ENCODE results near the gene SQSTM1. TPM values are rescaled to one million over a fixed set of nuclear protein-coding genes. Genes with fewer than 3 reads are reported as not detected.
"Not testable (repeated sequence)": the region's sequence is repeated elsewhere in the genome, so short reads cannot be mapped to it uniquely, and the experiment has no call there.

SQSTM1 gene
- total RNA-seq, 1 donor from 2014 or later, result 105 TPM

DNA sequence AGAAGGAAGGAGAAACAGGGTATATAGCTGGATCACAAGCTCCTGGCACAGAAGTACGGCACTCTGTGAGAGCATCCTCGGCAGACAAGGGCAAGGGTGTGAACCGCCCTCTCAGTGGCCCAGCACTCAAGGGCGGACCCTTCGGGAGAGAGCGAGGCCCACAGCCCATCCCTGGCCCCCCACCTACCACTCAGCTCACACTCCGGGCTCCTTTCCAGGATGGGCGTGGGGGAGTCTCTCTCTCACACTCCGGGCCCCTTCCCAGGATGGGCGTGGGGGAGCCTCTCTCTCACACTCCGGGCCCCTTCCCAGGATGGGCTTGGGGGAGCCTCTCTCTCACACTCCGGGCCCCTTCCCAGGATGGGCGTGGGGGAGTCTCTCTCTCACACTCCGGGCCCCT is 50.8 kb downstream of the SQSTM1 start:
- intact Hi-C loops (cut with micrococcal nuclease), result not testable (repeated sequence)

DNA sequence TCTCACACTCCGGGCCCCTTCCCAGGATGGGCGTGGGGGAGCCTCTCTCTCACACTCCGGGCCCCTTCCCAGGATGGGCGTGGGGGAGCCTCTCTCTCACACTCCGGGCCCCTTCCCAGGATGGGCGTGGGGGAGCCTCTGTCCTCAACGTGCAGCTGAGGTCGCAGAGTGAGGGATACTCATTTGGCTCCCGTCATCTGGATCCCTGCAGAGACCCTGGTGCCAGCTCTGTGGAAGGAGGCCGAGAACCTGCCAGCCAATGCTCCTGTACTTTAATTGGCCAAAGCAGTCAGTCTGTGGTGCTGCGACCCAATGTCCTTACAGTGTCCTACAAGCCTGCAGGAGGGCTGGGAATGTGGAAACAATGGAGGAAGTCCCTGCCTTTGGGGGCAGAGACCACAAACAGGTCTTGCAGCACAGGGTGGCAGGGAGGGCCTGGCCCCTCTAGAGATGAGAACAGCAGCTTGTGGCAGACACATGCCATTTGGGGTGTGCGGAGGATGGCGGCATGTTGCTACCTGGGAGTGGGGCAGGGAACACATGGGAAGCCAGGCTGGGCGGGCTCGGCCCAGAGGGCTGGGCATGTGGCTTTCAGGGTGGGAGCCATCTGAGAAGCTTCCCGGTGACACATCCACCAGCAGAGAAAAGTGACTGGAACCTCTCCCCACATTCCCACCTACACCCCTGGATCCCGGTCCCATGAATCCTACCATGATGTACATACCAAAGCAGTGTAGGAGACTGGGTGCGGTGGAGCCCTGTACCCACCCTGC is 51.5 kb downstream of the SQSTM1 start:
- intact Hi-C loops (cut with micrococcal nuclease), result no loop called here

DNA sequence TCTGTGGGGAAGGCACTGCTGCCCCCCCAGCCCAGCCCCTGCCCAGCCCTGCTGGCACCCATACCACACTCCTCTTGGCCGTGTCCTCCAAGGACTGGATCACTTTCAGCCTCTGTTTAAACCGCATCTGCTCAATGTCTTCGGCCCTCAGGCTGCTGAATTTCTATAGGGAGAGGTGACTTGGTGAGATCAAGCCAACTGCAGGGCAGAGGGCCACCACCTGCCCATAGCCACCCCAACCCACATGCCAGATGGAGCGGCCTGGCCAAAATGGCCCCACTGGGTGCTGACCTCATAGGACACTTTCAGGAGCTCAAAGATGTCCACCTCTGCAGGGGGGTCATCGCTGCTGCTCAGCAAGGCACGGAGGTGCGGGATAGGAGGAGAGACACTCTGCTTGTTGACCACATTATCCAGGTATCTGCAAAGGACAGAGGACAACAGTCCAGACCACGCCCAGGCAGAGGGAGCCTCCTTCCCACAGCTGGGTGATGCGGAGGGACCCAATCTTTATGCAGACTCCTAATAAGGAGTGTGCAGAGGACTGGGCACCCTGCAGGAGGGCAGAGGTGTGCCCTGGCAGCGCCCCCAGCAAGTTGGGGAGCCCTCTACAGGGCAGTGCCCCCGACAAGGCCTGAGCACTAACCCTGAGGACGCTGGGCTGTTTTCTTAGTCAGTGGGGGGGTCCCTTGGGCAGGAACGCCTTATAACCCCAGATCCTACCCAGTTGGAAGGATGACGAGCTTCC is 52.3 kb downstream of the SQSTM1 start:
- intact Hi-C loops (cut with micrococcal nuclease), result no loop called here

DNA sequence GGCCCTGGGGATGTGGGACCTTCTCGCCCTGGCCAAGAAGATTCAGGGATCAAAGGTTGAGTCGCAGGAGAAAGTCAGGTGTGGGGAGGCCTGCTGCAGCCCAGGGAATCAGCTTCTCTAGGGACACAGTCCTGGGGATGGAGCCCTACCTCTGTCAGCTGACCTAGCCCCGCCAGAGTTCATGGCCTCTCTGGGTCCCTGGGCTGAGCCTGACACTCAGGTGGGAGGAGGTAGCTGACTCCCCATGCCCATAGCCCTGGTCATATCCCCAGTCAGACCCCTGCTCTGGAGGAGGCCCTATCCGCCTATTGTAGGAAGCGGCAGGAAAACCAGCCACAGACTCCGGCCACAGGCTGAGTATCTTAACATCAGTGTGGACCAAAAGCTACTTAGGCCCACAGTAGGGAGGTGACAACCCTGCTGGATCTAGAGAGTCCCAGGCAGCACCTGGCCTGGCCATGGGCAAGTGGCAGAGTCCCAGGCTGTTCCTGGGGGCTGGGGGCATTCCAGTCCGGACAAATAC is 52.9 kb downstream of the SQSTM1 start:
- intact Hi-C loops (cut with micrococcal nuclease), result no loop called here

DNA sequence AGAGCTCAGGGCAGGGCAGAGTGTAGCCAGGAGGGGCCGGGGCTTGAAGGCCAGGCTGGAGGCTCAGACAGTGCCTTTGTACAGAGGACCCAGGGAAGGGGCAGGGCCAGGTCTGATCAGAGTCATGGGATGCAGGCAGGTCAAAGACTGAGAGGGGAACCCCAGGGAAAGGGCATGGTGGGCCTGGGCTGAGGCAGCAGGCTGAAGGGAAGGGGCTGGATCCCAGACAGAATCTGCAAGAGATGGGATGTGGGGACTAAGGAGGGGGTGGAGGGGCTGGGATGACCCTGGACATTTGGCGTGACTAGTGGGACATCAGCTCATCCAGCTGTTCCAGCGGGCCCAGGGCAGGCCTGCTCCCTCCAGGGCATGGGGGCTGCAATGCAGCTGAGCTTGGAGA is 53.4 kb downstream of the SQSTM1 start:
- intact Hi-C loops (cut with micrococcal nuclease), result no loop called here

DNA sequence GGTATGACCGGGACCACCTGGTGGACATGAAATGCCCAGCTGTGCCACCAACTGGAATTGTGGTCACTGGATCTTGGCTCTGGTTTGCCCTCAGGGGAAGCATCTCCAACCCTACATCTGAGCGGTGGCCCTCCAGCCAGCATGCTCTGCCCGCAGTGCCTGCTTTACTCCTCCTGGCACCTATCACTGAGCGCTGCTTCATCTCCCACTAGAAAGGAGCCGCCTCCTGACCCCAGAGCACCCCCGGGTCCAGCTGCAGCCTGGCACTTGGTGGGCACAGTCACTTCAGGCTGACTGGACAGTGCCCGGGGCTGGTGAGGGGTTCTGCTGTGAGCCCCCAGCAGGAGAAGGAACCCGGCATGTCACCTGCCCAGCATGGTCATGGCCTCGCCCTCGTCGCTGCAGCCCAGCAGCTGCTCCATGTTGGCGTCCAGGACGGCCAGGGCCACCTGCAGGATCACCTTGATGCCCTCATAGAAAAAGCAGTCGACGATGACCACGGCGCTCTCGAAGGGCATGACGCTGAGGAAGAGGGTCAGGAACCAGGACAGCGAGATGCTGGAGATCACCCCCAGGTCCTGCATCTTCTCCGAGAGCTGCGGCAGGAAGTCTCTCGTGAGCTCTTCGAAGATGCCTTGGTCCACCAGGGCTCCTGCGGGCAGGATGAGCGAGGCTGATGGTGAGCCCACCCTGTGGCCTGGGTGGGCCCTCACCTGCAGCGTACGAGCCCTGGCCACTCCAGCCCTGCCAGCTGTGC is 54.0 kb downstream of the SQSTM1 start:
- intact Hi-C loops (cut with micrococcal nuclease), result no loop called here

DNA sequence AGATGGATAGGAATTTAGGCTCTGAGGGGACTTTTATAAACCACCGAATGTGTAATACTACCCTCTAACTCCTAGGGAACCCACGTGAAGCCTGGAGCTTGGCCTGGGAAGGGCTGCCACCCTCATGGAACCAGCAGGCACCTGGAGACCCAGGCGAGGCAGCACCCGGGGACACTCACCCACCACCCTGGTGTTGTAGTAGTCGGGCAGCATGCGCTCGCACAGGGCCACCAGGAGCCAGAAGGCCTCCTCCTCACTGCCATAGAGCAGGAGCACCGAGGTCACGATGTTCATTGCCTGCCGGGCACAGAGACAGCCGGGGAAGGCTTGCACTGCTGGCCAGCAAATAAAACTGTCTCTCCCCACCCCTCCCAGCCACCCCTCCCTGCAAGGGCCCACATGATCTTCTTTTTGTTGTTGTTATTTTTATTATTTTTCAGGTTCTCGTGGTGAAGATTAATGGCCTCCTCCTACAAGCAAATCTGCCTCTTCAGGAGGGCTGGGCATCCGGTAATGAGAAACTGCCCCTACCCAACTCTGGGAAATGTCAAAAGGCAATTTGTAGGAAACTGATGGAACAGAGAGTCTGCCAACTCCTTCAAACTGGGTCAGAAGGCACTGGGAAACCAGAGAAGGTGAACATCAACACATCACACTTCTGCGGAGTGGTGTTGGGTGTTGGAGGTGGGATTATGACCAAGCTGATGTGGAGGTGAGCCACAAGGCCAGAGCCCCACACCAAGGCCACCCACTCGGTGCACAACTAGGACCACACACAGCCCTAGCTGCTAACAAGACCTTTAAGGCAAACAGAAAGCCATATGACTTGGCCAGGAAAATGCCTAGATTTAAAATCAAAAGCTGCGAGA is 55.3 kb downstream of the SQSTM1 start:
- intact Hi-C loops (cut with micrococcal nuclease), result no loop called here

DNA sequence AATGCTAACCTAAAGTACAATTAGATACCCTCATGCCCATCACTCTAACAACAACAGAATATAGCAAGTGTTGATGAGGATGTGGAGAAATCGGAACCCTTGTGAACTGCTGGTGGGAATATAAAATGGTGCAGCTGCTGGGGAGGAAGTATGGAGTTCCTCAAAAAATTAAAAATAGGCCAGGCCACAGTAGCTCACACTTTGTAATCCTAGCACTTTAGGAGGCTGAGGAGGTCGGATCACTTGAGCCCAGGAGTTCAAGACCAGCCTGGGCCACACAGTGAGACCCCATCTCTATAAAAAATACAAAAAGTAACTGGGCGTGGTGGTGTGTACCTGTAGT is 55.9 kb downstream of the SQSTM1 start:
- intact Hi-C loops (cut with micrococcal nuclease), result no loop called here

DNA sequence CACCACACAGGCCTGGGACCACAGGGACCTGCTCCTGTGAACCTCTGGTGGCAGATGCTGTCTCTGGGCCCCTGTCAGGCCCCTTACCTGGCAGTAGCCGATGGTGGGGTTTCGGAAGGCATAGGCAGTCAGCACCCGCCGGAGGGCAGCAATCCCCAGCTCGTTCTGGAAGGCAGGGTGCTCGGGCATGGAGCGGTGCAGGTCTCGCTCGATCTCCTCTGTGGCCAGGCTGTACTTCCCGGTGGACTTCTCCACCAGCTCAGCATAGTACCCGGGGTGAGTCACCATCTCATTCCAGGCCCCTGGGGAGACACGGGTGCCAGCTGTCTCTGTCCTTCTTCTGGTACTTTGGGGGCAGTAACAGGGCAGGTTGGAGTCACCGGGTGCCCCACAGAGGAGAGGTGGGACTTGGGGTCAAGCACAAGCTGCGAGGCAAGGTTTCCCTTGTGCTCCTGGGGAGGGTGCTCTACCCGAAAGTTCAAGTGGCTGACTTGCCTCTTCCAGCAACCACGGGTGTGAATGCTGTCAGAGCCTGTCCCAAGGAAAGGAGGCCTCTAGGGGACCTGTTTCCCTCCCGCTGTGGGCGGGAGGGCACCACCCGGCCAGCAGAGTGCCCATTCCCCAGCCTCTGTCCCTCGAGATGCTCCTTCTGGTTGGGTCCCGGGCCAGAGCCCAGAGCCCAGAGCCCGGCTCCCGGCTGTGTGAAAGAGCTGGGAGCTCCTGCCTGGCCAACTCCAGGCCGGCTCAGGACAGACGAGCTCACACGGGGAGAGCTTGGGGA is 57.7 kb downstream of the SQSTM1 start:
- intact Hi-C loops (cut with micrococcal nuclease), result no loop called here

DNA sequence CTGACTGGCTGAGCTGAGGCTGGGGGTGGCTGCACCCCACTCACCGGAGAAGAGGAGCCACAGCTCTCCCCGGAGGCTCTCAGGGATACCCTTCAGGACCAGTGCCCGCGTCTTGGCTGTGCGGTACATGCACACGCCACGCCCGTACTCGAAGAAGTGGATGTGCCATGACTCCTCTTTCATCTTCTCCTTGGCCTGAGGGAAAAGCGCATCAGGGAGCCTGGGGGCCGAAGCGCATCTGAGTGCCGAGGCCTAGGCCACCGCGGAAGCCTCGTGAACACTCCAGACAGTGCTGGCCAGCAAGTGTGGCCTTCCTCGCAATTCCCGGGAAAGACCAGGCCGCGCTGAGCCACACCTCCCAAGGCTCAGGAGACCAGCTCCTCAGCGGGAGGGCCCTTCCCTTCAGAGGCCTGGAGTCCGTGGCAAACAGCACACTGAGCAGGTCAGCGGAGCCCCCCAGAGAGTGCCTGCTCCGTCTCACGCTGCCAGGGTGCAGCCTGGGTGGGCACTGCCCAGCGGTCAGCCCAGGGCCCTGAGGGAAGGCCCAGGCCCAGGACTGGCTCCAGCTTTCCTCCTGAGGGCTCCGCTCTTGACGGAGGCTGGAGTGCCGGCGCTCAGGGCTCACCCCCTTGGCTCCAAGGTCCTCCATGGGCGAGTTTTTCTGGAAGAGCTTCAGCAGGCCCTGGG is 58.4 kb downstream of the SQSTM1 start:
- intact Hi-C loops (cut with micrococcal nuclease), result no loop called here

DNA sequence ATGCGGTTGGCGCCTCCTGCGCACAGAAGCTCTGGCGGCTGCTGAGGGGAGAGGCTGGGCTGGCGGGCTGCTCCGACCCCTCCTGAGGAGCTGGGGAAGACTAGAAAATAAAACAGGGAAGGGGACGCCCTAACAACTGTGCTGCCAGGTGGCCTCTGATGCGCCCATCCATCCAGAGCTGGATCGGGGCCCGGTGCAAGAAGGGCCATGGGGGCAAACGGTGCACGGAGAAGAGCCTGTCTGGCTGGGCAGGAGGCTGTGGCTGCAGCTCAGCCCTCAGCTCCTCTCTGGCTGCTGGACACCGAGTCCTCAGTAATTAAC is 58.9 kb downstream of the SQSTM1 start:
- intact Hi-C loops (cut with micrococcal nuclease), result no loop called here

DNA sequence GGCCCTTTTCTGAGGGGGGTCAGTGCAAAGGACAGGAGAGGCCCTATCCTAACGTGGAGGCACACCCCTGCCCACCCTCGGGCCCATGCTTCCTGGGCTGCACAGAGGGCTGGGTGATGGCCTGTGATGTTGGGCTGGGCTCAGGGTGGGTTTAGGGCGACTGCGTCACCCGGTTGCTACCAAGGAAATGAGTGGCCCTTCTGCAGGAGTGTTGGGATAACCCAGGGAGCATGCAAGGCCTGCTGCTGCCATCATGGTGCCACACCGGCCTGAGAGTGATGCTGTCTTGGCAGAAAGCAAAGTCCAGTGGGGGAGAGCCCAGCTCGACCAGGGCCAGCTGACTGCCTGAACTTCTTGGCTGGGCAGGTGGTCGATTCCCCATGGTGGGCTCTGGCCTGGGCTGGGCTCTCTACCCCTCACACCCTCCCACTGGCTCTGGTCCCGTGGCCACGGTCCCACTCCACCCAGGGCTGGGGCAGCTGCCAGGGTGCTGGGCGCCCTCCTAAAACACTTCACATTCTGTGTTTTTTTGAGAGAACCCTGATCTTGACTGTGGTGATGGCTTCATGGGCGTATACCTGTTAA is 59.5 kb downstream of the SQSTM1 start:
- intact Hi-C loops (cut with micrococcal nuclease), result no loop called here

DNA sequence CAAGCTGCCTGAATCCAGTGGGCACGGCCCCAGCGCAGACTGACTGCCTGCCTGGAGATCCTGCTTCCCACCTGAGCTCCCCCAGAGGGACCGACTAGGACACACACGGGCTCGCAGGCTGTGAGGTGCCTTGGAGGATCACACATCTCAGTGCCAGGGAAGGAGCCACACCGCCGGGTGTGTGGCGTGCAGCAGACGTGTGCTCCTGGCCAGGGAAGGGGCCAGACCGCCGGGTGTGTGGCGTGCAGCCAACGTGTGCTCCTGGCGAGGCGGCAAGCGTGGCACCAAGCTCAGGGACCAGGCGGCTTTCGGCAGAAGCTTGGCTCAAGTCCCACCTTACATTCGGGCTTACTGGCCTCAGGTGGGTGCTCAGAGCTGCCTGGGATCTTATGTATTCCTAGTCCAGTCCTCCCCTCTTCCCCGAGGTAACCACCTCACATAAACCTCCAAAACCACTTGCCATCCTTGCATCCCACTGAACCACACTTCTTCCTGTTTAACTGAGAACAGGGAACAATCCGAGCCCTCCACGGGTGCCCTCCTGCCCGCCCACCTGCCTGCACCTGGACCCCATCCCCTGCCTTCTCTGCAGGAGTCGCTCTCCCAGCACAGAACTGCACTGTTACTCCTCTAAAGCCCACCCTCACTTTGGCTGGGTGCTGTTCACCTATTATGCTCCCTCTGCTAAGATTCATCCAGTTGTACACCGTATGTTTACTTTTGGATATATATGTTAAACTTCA is 60.3 kb downstream of the SQSTM1 start:
- intact Hi-C loops (cut with micrococcal nuclease), result no loop called here

DNA sequence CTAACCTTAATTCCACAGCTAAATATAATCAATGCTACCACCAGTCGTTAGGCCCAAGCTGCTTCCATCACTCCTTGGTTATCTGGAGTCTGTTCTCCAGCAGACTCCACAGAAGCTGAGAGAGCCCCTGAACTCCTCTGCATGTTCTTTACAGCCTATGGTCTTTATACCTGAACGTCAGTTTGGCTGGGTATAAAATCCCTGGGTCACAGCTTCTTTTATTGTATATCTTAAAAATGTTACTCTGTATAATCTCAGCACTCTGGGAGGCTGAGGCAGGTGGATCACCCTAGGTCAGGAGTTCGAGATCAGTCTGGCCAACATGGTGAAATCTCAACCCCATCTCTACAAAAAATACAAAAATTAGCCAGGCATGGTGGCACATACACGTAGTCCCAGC is 61.6 kb downstream of the SQSTM1 start:
- intact Hi-C loops (cut with micrococcal nuclease), result no loop called here

DNA sequence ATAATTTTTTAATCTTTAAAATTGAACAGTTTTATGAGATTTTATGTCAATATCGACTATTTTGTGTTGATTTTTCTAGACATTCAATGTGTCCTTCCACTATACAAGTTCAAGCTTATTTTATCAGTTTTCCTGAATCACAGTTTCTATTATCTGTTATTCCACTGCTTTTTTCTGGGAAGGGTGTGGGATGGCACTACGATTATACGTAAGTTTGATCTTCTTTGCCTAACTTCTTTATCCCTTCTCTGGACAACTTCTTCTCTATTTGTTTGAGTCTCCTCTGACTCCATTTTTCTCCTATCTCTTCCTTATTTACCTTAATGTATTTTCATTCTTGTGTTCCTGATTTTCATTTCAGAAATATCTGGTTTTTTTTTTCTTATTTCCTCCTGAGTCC is 62.5 kb downstream of the SQSTM1 start:
- intact Hi-C loops (cut with micrococcal nuclease), result no loop called here

DNA sequence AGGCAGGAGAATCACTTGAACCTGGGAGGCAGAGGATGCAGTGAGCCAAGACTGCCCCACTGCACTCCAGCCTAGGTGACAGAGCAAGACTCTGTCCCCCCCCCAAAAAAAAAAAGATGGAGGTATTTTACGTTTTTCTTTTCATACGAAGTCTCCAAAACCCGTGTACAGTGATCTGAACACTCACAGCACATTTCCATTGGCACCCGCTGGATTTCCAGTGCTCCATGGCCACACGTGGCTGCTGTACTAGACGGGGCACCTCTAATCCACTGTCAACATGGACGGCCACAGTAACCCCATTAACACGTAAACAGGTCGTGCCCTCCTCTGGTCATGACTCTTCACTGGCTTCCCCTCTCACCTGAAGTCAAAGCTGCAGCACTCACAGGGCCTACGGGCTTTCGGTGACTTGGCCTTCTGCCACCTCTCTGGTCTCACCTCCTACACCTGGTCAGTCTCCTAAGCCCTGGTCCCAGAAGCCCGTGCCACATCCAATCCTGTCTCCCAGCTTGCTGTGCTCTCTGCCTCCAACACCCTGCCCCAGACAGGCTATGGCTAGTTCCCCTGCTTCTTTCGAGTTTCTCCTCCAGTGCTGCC is 64.9 kb downstream of the SQSTM1 start:
- intact Hi-C loops (cut with micrococcal nuclease), result no loop called here

DNA sequence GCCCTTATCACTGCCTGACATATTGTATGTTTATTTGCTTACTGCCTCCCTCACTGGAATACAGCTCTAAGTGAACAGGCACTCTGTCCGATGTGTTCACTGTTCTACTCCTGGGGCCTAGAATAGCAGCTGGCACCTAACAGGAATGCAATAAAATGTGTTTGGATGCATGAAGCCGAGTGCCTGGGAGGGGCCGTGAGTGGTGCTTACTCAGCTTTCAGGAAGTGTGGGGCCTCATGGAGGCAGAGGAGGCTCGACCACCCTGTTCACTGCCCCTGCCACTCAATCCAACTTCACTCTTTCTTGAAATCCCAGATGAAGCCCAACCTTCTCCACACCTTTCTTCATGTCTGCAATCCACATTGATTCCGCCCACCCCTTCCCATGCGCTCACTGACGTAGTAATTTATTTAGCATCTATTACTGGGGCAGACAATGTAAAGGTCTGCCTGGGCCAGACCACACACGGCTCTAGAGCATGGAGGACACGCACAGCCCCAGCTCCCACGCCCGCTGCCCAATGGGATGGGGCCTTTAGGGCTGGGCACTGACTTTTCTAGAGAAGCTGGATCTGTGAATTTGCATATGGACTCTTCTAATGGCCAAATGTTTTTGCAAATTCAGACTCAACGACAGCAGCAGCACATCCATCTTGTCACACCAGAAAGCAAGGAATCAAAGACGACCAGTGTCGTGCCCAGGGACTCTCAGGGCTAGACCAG is 65.6 kb downstream of the SQSTM1 start:
- intact Hi-C loops (cut with micrococcal nuclease), result no loop called here

DNA sequence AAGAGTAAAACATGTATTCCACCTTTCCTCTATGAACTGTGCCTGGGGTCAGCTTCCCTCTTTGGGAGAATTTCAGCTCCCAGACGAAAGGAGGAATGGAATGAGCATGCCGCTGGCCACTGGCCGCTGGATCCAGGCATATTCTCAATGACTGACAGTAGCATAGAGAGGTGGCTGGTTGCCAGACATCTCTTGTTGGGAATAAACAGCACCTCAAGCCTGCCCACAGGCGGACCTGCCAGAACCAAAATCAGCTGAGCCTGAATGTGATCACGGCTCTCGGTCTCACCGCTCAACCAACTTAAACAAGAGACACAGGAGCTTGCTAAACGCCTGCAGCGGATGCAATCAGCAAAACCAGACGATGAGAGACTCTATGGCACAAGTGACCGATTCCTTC is 66.4 kb downstream of the SQSTM1 start:
- intact Hi-C loops (cut with micrococcal nuclease), result no loop called here
